HepG2 (cell line): ENCODE results near the gene IFT43. TPM values are rescaled to one million over a fixed set of nuclear protein-coding genes. Genes with fewer than 3 reads are reported as not detected.

ENCODE experiments used
- ATAC-seq: fragments of 200-7000 bp; cut with Tn5 transposase; 3 replicates; pipeline ENCODE4 v1.9.1; 2020; ENCODE audit warnings: mild to moderate bottlenecking, moderate library complexity
- BruUV-seq: library from RNA; stranded (reverse); fragments of 400-500 nt; replicated peaks from 2 replicates; lab custom pipeline; 2021; lab: Mats Ljungman, UMichigan
- CTCF ChIA-PET: fragments of 300-600 bp; formaldehyde crosslinking; extraction: SDS; loops from one replicate; lab custom pipeline; 2021; ENCODE audit warnings: low total read pairs, inconsistent platforms, low intra/inter-chr PET ratio; lab: Yijun Ruan, JAX
- POLR2A ChIA-PET: fragments of 350-600 bp; sonication (Branson Sonifier 250); formaldehyde crosslinking; loops from one replicate; lab custom pipeline; 2020; ENCODE audit warnings: antibody characterized with exemption, inconsistent platforms; lab: Yijun Ruan, JAX
- DNase-seq: peaks from one replicate; pipeline ENCODE4 v3.0.0-alpha.2; 2015; ENCODE audit warnings: low spot score
- FAIRE-seq: peaks from 3 replicates; lab custom pipeline; 2011; peaks lifted over from hg19 to GRCh38; lab: Jason Lieb, UNC
- H2AFZ ChIP-seq: one replicate; pipeline ENCODE4 v1.6.1; 2011; ENCODE audit warnings: low read length, inconsistent platforms
- H3K27ac ChIP-seq: fragments of 300-600 bp; 3 replicates; pipeline ENCODE4 v1.8.0; 2011; ENCODE audit warnings: mixed run types, mild to moderate bottlenecking, mixed read lengths, low read length, inconsistent platforms; ENCODE audit not compliant: insufficient read depth; ENCODE audit errors: extremely low read length
- H3K27me3 ChIP-seq, 2 experiments: fragments of 200-600 bp in 1 of 2; 2 replicates in 1 of 2; 3 replicates in 1 of 2; pipeline versions ENCODE4 v1.6.0 to v1.8.0; 2011; ENCODE audit warnings: low read length in 2 of 2, mild to moderate bottlenecking in 2 of 2, moderate library complexity in 2 of 2, inconsistent platforms in 1 of 2; ENCODE audit not compliant: insufficient read depth in 2 of 2, control insufficient read depth in 1 of 2
- H3K36me3 ChIP-seq, 2 experiments: fragments of 200-600 bp in 1 of 2; replicated peaks in 1 of 2; 2 replicates in 1 of 2; 3 replicates in 1 of 2; pipeline versions ENCODE4 v1.5.1 to v1.8.0; 2011; ENCODE audit warnings: low read length in 2 of 2, inconsistent platforms in 1 of 2; ENCODE audit not compliant: insufficient read depth in 2 of 2, control insufficient read depth in 1 of 2
- H3K4me1 ChIP-seq: 2 replicates; pipeline ENCODE4 v1.5.1; 2012; ENCODE audit warnings: low read length, inconsistent platforms; ENCODE audit not compliant: insufficient read depth
- H3K4me2 ChIP-seq: 2 replicates; pipeline ENCODE4 v1.6.0; 2011; ENCODE audit warnings: low read depth, low read length, inconsistent platforms
- H3K4me3 ChIP-seq, 3 experiments: fragments of 200-600 bp in 1 of 3; sonication (generic), shearing (Covaris generic) in 1 of 3; replicated peaks in 1 of 3; 2 replicates each; pipeline ENCODE4 v1.5.1; 2011 to 2016; ENCODE audit warnings: low read length in 3 of 3, inconsistent platforms in 2 of 3, low read depth in 2 of 3, mild to moderate bottlenecking in 2 of 3, control low read depth in 1 of 3, mixed read lengths in 1 of 3; ENCODE audit not compliant: insufficient read depth in 1 of 3
- H3K79me2 ChIP-seq: one replicate; pipeline ENCODE4 v1.6.1; 2011; ENCODE audit warnings: low read length, inconsistent platforms; ENCODE audit not compliant: insufficient read depth
- H3K9ac ChIP-seq: 2 replicates; pipeline ENCODE4 v1.6.0; 2011; ENCODE audit warnings: mild to moderate bottlenecking, low read depth, low read length, inconsistent platforms; ENCODE audit not compliant: insufficient read depth
- H3K9me3 ChIP-seq: 2 replicates; pipeline ENCODE4 v1.5.1; 2012; ENCODE audit warnings: mild to moderate bottlenecking, low read length
- H4K20me1 ChIP-seq: 2 replicates; pipeline ENCODE4 v1.6.0; 2011; ENCODE audit warnings: inconsistent platforms, mild to moderate bottlenecking, low read length, moderate library complexity; ENCODE audit not compliant: insufficient read depth
- ASH2L ChIP-seq: fragments of 300-600, 200-600 bp; sonication (generic); IDR thresholded peaks from 2 replicates; pipeline ENCODE4 v1.7.0; 2017; ENCODE audit warnings: low read depth, mild to moderate bottlenecking, moderate library complexity, mixed read lengths, low read length; ENCODE audit not compliant: insufficient read length
- FOSL2 ChIP-seq: sonication (generic); formaldehyde crosslinking; IDR thresholded peaks from 2 replicates; pipeline ENCODE4 v1.4.0; 2020; ENCODE audit warnings: missing genetic modification reagents
- GABPB1 ChIP-seq: IDR thresholded peaks from 2 replicates; pipeline ENCODE4 v1.6.1; 2016; ENCODE audit warnings: mild to moderate bottlenecking, missing genetic modification reagents, moderate library complexity, missing compliant biosample characterization
- STAG1 ChIP-seq: sonication (generic); formaldehyde crosslinking; IDR thresholded peaks from 2 replicates; pipeline ENCODE4 v1.4.0; 2020; ENCODE audit warnings: missing genetic modification reagents
- ZNF773 ChIP-seq: sonication (generic); formaldehyde crosslinking; IDR thresholded peaks from 2 replicates; pipeline ENCODE4 v1.4.0; 2020; ENCODE audit warnings: missing genetic modification reagents, borderline replicate concordance
- ZSCAN25 ChIP-seq: sonication (generic); formaldehyde crosslinking; IDR thresholded peaks from 2 replicates; pipeline ENCODE4 v1.8.0; 2022; ENCODE audit warnings: mild to moderate bottlenecking, missing genetic modification reagents
- WGBS: methylation state at CpG from one replicate; pipeline ENCODE4 v1.1.6; 2017; ENCODE audit warnings: low lambda C conversion rate; 5-methylcytosine and 5-hydroxymethylcytosine counted together
- in situ Hi-C: cut with HindIII; loops from 2 replicates; pipeline ENCODE4 v1.10.0; 2017; ENCODE audit warnings: low pct_unique_long_range_greater_than_20kb; ENCODE audit not compliant: extremely low pct_ligation_motif_present
- intact Hi-C: fragments of 100-400 bp; cut with micrococcal nuclease; formaldehyde crosslinking; loops from one replicate; pipeline ENCODE4 v1.10.0; 2022; ENCODE audit not compliant: unreplicated experiment
- polyA plus RNA-seq, 8 experiments: library from polyadenylated mRNA; depleted of rRNA in 3 of 8; stranded (reverse) in 7 of 8; unstranded in 1 of 8; fragments of >200 nt; fragmentation: Illumina TruSeq in 4 of 8; extraction: Trizol in 4 of 8; gene quantifications; 2 replicates each; pipeline versions ENCODE4 v1.2.1 to v1.2.3, GENCODE V29; 2011 to 2016; ENCODE audit warnings: low read depth in 4 of 8, missing spikeins in 1 of 8, mixed read lengths in 1 of 8; ENCODE audit not compliant: insufficient read depth in 1 of 8
- total RNA-seq, 5 experiments: library from RNA; depleted of rRNA; stranded (reverse); fragments of >200 nt; fragmentation: Illumina TruSeq; extraction: Trizol; gene quantifications; 2 replicates each; pipeline ENCODE4 v1.2.3, GENCODE V29; 2016; ENCODE audit warnings: low read depth in 1 of 5
- TF ChIP-seq, protein P1 (sequence below): sonication (generic); formaldehyde crosslinking; IDR thresholded peaks from 2 replicates; pipeline ENCODE4 v1.4.0; 2020; ENCODE audit warnings: mild to moderate bottlenecking, missing genetic modification reagents
- TF ChIP-seq, protein P2 (sequence below): sonication (generic); formaldehyde crosslinking; IDR thresholded peaks from 2 replicates; pipeline ENCODE4 v1.5.0; 2020; ENCODE audit warnings: mild to moderate bottlenecking, missing genetic modification reagents, moderate library complexity
- TF ChIP-seq, protein P3 (sequence below): sonication (generic); formaldehyde crosslinking; IDR thresholded peaks from 2 replicates; pipeline ENCODE4 v1.5.1; 2020; ENCODE audit warnings: mild to moderate bottlenecking, missing genetic modification reagents, moderate library complexity
- TF ChIP-seq, protein P4 (sequence below): sonication (generic); formaldehyde crosslinking; IDR thresholded peaks from 2 replicates; pipeline ENCODE4 v1.5.0; 2020; ENCODE audit warnings: mild to moderate bottlenecking, missing genetic modification reagents
- TF ChIP-seq, protein P5 (sequence below): IDR thresholded peaks from 2 replicates; pipeline ENCODE4 v1.6.1; 2016; ENCODE audit warnings: missing compliant biosample characterization, missing genetic modification reagents, borderline replicate concordance

IFT43 gene
- total and polyA plus RNA-seq, 2 of the 13 experiments (the other 11 are each of a cell fraction or from before 2014, with no cell fraction given): 0.15 to 0.55 TPM

DNA sequence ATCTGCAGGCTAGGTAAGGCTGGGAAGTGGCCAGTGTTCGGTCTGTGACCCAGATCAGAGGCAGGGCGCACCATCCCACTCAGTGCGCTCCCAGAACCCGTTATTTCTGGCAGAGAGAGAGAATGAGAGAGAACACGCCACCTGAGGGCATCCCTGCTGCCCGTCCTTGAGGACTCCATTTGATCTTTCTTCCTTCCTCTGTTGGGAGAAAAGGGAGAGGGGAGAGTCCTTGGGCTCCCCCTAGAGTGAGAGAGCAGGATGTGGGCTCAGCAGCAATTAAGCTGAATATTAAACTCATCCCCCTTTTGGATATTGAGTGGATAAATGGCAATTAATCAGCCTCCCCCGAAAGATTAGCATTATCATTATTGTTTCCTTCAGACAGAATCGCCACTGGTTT is 70.6 kb downstream of the IFT43 start:
- H3K9me3 ChIP-seq: no peaks in the 10 kb centered on the region
- in situ Hi-C loops (loop anchor here (10.0 kb wide), 1 partner anchor 329 kb away; no protein-coding TSS in a partner anchor), intact Hi-C loops (loop anchor here (1.0 kb wide), 1 partner anchor 331 kb away; no protein-coding TSS in a partner anchor)
- H4K20me1 ChIP-seq: 0 out of 2 replicates have a peak, but pooled peaks cover 2% of the 10 kb centered on the region
- H3K9ac ChIP-seq: no peak overlapping the region
- ChIA-PET CTCF (no interaction called here), POLR2A (no interaction called here)
- H3K4me1 ChIP-seq: no peaks in the 10 kb centered on the region
- no peak overlapping the region for H3K4me3 ChIP-seq
- H3K27me3 ChIP-seq: peaks cover 0 to 8% of the 10 kb centered on the region in 2 experiments; a peak in 3 of 5 replicates
- no peaks in the 10 kb centered on the region for H3K36me3 ChIP-seq
- FAIRE-seq: no peak
- H3K79me2 ChIP-seq: no peaks in the 10 kb centered on the region
- DNase-seq: no peak
- 47% methylated on average over 8 of the region's 8 CpGs for whole genome bisulfite sequencing
- BruUV-seq: no TSS peak
- peak; percentile 48; the same call in 2 of the 3 replicates for ATAC-seq
- no peak overlapping the region for H3K4me2 ChIP-seq
- no peak overlapping the region for H2AFZ ChIP-seq
- H3K27ac ChIP-seq: no peak overlapping the region
- TF ChIP-seq ZNF773 (CRISPR knock-in tag): no peak
- TF ChIP-seq, protein P1, sequence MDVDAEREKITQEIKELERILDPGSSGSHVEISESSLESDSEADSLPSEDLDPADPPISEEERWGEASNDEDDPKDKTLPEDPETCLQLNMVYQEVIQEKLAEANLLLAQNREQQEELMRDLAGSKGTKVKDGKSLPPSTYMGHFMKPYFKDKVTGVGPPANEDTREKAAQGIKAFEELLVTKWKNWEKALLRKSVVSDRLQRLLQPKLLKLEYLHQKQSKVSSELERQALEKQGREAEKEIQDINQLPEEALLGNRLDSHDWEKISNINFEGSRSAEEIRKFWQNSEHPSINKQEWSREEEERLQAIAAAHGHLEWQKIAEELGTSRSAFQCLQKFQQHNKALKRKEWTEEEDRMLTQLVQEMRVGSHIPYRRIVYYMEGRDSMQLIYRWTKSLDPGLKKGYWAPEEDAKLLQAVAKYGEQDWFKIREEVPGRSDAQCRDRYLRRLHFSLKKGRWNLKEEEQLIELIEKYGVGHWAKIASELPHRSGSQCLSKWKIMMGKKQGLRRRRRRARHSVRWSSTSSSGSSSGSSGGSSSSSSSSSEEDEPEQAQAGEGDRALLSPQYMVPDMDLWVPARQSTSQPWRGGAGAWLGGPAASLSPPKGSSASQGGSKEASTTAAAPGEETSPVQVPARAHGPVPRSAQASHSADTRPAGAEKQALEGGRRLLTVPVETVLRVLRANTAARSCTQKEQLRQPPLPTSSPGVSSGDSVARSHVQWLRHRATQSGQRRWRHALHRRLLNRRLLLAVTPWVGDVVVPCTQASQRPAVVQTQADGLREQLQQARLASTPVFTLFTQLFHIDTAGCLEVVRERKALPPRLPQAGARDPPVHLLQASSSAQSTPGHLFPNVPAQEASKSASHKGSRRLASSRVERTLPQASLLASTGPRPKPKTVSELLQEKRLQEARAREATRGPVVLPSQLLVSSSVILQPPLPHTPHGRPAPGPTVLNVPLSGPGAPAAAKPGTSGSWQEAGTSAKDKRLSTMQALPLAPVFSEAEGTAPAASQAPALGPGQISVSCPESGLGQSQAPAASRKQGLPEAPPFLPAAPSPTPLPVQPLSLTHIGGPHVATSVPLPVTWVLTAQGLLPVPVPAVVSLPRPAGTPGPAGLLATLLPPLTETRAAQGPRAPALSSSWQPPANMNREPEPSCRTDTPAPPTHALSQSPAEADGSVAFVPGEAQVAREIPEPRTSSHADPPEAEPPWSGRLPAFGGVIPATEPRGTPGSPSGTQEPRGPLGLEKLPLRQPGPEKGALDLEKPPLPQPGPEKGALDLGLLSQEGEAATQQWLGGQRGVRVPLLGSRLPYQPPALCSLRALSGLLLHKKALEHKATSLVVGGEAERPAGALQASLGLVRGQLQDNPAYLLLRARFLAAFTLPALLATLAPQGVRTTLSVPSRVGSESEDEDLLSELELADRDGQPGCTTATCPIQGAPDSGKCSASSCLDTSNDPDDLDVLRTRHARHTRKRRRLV: no peak
- TF ChIP-seq ASH2L: no peak
- peak; percentile 22; the same call in 1 of the 2 replicates for TF ChIP-seq STAG1 (CRISPR knock-in tag)
- TF ChIP-seq, protein P2, sequence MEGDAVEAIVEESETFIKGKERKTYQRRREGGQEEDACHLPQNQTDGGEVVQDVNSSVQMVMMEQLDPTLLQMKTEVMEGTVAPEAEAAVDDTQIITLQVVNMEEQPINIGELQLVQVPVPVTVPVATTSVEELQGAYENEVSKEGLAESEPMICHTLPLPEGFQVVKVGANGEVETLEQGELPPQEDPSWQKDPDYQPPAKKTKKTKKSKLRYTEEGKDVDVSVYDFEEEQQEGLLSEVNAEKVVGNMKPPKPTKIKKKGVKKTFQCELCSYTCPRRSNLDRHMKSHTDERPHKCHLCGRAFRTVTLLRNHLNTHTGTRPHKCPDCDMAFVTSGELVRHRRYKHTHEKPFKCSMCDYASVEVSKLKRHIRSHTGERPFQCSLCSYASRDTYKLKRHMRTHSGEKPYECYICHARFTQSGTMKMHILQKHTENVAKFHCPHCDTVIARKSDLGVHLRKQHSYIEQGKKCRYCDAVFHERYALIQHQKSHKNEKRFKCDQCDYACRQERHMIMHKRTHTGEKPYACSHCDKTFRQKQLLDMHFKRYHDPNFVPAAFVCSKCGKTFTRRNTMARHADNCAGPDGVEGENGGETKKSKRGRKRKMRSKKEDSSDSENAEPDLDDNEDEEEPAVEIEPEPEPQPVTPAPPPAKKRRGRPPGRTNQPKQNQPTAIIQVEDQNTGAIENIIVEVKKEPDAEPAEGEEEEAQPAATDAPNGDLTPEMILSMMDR (CRISPR knock-in tag): peak; percentile 21; the same call in 1 of the 2 replicates
- no peak for TF ChIP-seq FOSL2 (CRISPR knock-in tag)
- TF ChIP-seq, protein P3, sequence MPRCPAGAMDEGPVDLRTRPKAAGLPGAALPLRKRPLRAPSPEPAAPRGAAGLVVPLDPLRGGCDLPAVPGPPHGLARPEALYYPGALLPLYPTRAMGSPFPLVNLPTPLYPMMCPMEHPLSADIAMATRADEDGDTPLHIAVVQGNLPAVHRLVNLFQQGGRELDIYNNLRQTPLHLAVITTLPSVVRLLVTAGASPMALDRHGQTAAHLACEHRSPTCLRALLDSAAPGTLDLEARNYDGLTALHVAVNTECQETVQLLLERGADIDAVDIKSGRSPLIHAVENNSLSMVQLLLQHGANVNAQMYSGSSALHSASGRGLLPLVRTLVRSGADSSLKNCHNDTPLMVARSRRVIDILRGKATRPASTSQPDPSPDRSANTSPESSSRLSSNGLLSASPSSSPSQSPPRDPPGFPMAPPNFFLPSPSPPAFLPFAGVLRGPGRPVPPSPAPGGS (CRISPR knock-in tag): no peak
- TF ChIP-seq, protein P4, sequence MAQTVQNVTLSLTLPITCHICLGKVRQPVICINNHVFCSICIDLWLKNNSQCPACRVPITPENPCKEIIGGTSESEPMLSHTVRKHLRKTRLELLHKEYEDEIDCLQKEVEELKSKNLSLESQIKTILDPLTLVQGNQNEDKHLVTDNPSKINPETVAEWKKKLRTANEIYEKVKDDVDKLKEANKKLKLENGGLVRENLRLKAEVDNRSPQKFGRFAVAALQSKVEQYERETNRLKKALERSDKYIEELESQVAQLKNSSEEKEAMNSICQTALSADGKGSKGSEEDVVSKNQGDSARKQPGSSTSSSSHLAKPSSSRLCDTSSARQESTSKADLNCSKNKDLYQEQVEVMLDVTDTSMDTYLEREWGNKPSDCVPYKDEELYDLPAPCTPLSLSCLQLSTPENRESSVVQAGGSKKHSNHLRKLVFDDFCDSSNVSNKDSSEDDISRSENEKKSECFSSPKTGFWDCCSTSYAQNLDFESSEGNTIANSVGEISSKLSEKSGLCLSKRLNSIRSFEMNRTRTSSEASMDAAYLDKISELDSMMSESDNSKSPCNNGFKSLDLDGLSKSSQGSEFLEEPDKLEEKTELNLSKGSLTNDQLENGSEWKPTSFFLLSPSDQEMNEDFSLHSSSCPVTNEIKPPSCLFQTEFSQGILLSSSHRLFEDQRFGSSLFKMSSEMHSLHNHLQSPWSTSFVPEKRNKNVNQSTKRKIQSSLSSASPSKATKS (CRISPR knock-in tag): no peak
- TF ChIP-seq ZSCAN25 (CRISPR knock-in tag): no peak
- no peak for TF ChIP-seq GABPB1
- TF ChIP-seq, protein P5, sequence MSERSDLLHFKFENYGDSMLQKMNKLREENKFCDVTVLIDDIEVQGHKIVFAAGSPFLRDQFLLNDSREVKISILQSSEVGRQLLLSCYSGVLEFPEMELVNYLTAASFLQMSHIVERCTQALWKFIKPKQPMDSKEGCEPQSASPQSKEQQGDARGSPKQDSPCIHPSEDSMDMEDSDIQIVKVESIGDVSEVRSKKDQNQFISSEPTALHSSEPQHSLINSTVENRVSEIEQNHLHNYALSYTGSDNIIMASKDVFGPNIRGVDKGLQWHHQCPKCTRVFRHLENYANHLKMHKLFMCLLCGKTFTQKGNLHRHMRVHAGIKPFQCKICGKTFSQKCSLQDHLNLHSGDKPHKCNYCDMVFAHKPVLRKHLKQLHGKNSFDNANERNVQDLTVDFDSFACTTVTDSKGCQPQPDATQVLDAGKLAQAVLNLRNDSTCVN: no peak
